ENCODE measurements around the gene LEFTY1. TPM values are rescaled to one million over a fixed set of nuclear protein-coding genes. Genes with fewer than 3 reads are reported as not detected.

LEFTY1 gene
- total RNA-seq, 1 experiment from 2014 or later, result 0.64 TPM

- ATAC-seq, result no peak
- peaks cover 9 to 18% of the 10 kb centered on the region in 2 experiments for H3K4me1 ChIP-seq (ENCODE audit: control insufficient read depth in 1 of 2, insufficient read depth in 2 of 2, low read length in 2 of 2)
- peak overlapping the region; percentile 99 for H3K9ac ChIP-seq (ENCODE audit: low read length)
- RAD21 ChIA-PET (ENCODE audit: low non-redundant PET in 1 of 2, low total read pairs in 2 of 2, uncharacterized antibody in 2 of 2, unreplicated experiment in 2 of 2), result no interaction called here
- no TSS peak for BruUV-seq (replicated peaks)
- H3K27me3 ChIP-seq (ENCODE audit: insufficient read depth, low read length), result no peaks in the 10 kb centered on the region
- H3K4me3 ChIP-seq (replicated peaks in 1 of 2; ENCODE audit: low read depth in 1 of 2, low read length in 2 of 2), result peak overlapping the region; percentile 84 to 100
- no peak overlapping the region for H2AFZ ChIP-seq (ENCODE audit: low read depth, low read length, poor library complexity, severe bottlenecking)
- DNase-seq (ENCODE audit: low read depth, low spot score), result no peak
- H3K4me2 ChIP-seq (ENCODE audit: low read length), result peak overlapping the region; percentile 85
- intact Hi-C loops (cut with micrococcal nuclease), result no loop called here
- POLR2A ChIA-PET, result interaction anchor here (0.8 to 1.4 kb wide), 4 partner anchors 10 to 146 kb away, joined by 3 to 4 read pairs (median 4); no protein-coding TSS in a partner anchor
- H3K9me2 ChIP-seq (ENCODE audit: insufficient read depth), result no peaks in the 10 kb centered on the region
- H3K36me3 ChIP-seq (ENCODE audit: control insufficient read depth in 1 of 2, insufficient read depth in 2 of 2, low read length in 2 of 2), result peaks cover 16 to 33% of the 10 kb centered on the region in 2 experiments
- H4K20me1 ChIP-seq (ENCODE audit: insufficient read depth), result no peaks in the 10 kb centered on the region
- no peaks in the 10 kb centered on the region for H3K9me3 ChIP-seq (ENCODE audit: control insufficient read depth in 1 of 2, insufficient read depth in 1 of 2, low read depth in 1 of 2, low read length in 2 of 2)
- TF ChIP-seq ZFX (IDR thresholded peaks at IDR 0.05) (no peak), CEBPB (IDR thresholded peaks at IDR 0.05; ENCODE audit: low read depth) (no peak), EZH2 (IDR thresholded peaks at IDR 0.05) (no peak), YY1 (IDR thresholded peaks at IDR 0.05; ENCODE audit: extremely low read depth, insufficient replicate concordance, low read depth, low read length) (no peak)
- CTCF ChIA-PET, result interaction anchor here (0.7 to 1.5 kb wide), 5 partner anchors 12 to 47 kb away, joined by 3 to 5 read pairs (median 4); no protein-coding TSS in a partner anchor
- peaks cover 26% of the 10 kb centered on the region for H3K79me2 ChIP-seq (ENCODE audit: insufficient read depth, low read length)
- H3K27ac ChIP-seq (ENCODE audit: low read depth, low read length), result peak overlapping the region; percentile 97
These were observed 34.4 kb upstream of the LEFTY1 start for GRCh38 chr1:225923381-225923691.

- POLR2A ChIA-PET, result no interaction called here
- intact Hi-C loops (cut with micrococcal nuclease), result no loop called here
These were observed 33.1 kb upstream of the LEFTY1 start for GRCh38 chr1:225921734-225922709.

More at GRCh38 chr1:225921734-225922709, 33.1 kb upstream of the LEFTY1 start:
- DNase-seq (ENCODE audit: low read depth, low spot score) (no peak), ATAC-seq (no peak)
- H3K4me3 ChIP-seq (replicated peaks in 1 of 2; ENCODE audit: low read depth in 1 of 2, low read length in 2 of 2), result peak overlapping the region in 1 of 2 experiments; percentile 6; a peak in 2 of 4 replicates
- ChIA-PET RAD21 (ENCODE audit: low non-redundant PET in 1 of 2, low total read pairs in 2 of 2, uncharacterized antibody in 2 of 2, unreplicated experiment in 2 of 2) (no interaction called here), CTCF (no interaction called here)
- no peaks in the 10 kb centered on the region for H3K9me3 ChIP-seq (ENCODE audit: control insufficient read depth in 1 of 2, insufficient read depth in 1 of 2, low read depth in 1 of 2, low read length in 2 of 2)
- no peak overlapping the region for H2AFZ ChIP-seq (ENCODE audit: low read depth, low read length, poor library complexity, severe bottlenecking)
- TF ChIP-seq EZH2 (IDR thresholded peaks at IDR 0.05) (no peak), REST (IDR thresholded peaks at IDR 0.05; ENCODE audit: low read depth) (no peak)
- no peaks in the 10 kb centered on the region for H3K27me3 ChIP-seq (ENCODE audit: insufficient read depth, low read length)
- no TSS peak for BruUV-seq (replicated peaks)
- peak overlapping the region; percentile 85 for H3K4me2 ChIP-seq (ENCODE audit: low read length)
- no peaks in the 10 kb centered on the region for H3K9me2 ChIP-seq (ENCODE audit: insufficient read depth)
- H3K4me1 ChIP-seq (ENCODE audit: control insufficient read depth in 1 of 2, insufficient read depth in 2 of 2, low read length in 2 of 2), result peaks cover 9 to 18% of the 10 kb centered on the region in 2 experiments
- peak overlapping the region; percentile 24 for H3K27ac ChIP-seq (ENCODE audit: low read depth, low read length)
- peaks cover 26% of the 10 kb centered on the region for H3K79me2 ChIP-seq (ENCODE audit: insufficient read depth, low read length)
- H4K20me1 ChIP-seq (ENCODE audit: insufficient read depth), result no peaks in the 10 kb centered on the region
- peak overlapping the region; percentile 99; the same call in 1 of the 2 replicates for H3K9ac ChIP-seq (ENCODE audit: low read length)
- H3K36me3 ChIP-seq (ENCODE audit: control insufficient read depth in 1 of 2, insufficient read depth in 2 of 2, low read length in 2 of 2), result peaks cover 16 to 33% of the 10 kb centered on the region in 2 experiments

Measured in HCT116 (cell line).